ENCODE results near the gene HORMAD2. TPM values are rescaled to one million over a fixed set of nuclear protein-coding genes. Genes with fewer than 3 reads are reported as not detected.
A peak's percentile ranks its signal among the peaks of the same experiment; 100 is the strongest.

The HORMAD2 gene
- total RNA-seq, 1 donor from 2014 or later: not detected

GRCh38 chr22:30036656-30037055 lies 43.6 kb upstream of the HORMAD2 start:
- no peak for DNase-seq
- intact Hi-C loops (cut with DNase I): no loop called here
- ATAC-seq: no peak
- H3K9me3 ChIP-seq: no peaks in the 10 kb centered on the region
- H3K27ac ChIP-seq: no peak overlapping the region
- no peak for TF ChIP-seq CTCF (IDR thresholded peaks at IDR 0.05)
- no peaks in the 10 kb centered on the region for H3K36me3 ChIP-seq
- H3K27me3 ChIP-seq: no peaks in the 10 kb centered on the region
- no peaks in the 10 kb centered on the region for H3K4me1 ChIP-seq
- no peak overlapping the region for H3K4me3 ChIP-seq

- no peaks in the 10 kb centered on the region for H3K36me3 ChIP-seq
- no peaks in the 10 kb centered on the region for H3K27me3 ChIP-seq
- no peaks in the 10 kb centered on the region for H3K9me3 ChIP-seq
- DNase-seq: no peak
- no peaks in the 10 kb centered on the region for H3K4me1 ChIP-seq
- intact Hi-C loops (cut with DNase I): no loop called here
- no peak for ATAC-seq
- H3K27ac ChIP-seq: no peak overlapping the region
- no peak overlapping the region for H3K4me3 ChIP-seq
- no peak for TF ChIP-seq CTCF (IDR thresholded peaks at IDR 0.05)
Measured at GRCh38 chr22:30038219-30038618, 42.0 kb upstream of the HORMAD2 start.

- no peak for DNase-seq
- Histone ChIP-seq H3K36me3 (no peaks in the 10 kb centered on the region), H3K27ac (no peak overlapping the region), H3K4me1 (no peaks in the 10 kb centered on the region), H3K4me3 (no peak overlapping the region), H3K27me3 (no peaks in the 10 kb centered on the region), H3K9me3 (no peaks in the 10 kb centered on the region)
- no peak for TF ChIP-seq CTCF (IDR thresholded peaks at IDR 0.05)
- peak; percentile 24 for ATAC-seq
- intact Hi-C loops (cut with DNase I): no loop called here
Measured at GRCh38 chr22:30040499-30041260, 39.6 kb upstream of the HORMAD2 start.

- Histone ChIP-seq H3K4me1 (no peaks in the 10 kb centered on the region), H3K9me3 (no peaks in the 10 kb centered on the region), H3K36me3 (no peaks in the 10 kb centered on the region), H3K4me3 (no peak overlapping the region), H3K27me3 (no peaks in the 10 kb centered on the region), H3K27ac (no peak overlapping the region)
- TF ChIP-seq CTCF (IDR thresholded peaks at IDR 0.05): no peak
- intact Hi-C loops (cut with DNase I): no loop called here
- DNase-seq: no peak
- ATAC-seq: no peak
Measured at GRCh38 chr22:30041475-30041874, 38.8 kb upstream of the HORMAD2 start.

- Histone ChIP-seq H3K36me3 (no peaks in the 10 kb centered on the region), H3K27ac (no peak overlapping the region), H3K27me3 (no peaks in the 10 kb centered on the region), H3K4me3 (no peak overlapping the region), H3K4me1 (no peaks in the 10 kb centered on the region), H3K9me3 (no peaks in the 10 kb centered on the region)
- DNase-seq (no peak), ATAC-seq (no peak)
- intact Hi-C loops (cut with DNase I): no loop called here
- TF ChIP-seq CTCF (IDR thresholded peaks at IDR 0.05): no peak
Measured at GRCh38 chr22:30041881-30042280, 38.4 kb upstream of the HORMAD2 start.

- intact Hi-C loops (cut with DNase I): no loop called here
- no peak for ATAC-seq
Measured at GRCh38 chr22:30043161-30043560, 37.1 kb upstream of the HORMAD2 start.

More at GRCh38 chr22:30043161-30043560, 37.1 kb upstream of the HORMAD2 start:
- Histone ChIP-seq H3K27ac (no peak overlapping the region), H3K27me3 (no peaks in the 10 kb centered on the region), H3K36me3 (no peaks in the 10 kb centered on the region), H3K4me3 (no peak overlapping the region), H3K9me3 (no peaks in the 10 kb centered on the region), H3K4me1 (no peaks in the 10 kb centered on the region)
- DNase-seq: no peak
- no peak for TF ChIP-seq CTCF (IDR thresholded peaks at IDR 0.05)

Measured in upper lobe of right lung (tissue), 1 donor.